HepG2 (cell line): ENCODE results near the gene AKAP8. TPM values are rescaled to one million over a fixed set of nuclear protein-coding genes. Genes with fewer than 3 reads are reported as not detected.

Experiments used
- CBX2 ChIP-seq, 2 experiments: fragments of 200-600 bp in 1 of 2; sonication (generic); formaldehyde crosslinking in 1 of 2; IDR thresholded peaks; 2 replicates each; pipeline versions ENCODE4 v1.7.0 to v1.8.1; 2018 to 2022; ENCODE audit warnings: low read depth in 2 of 2, low read length in 1 of 2, mild to moderate bottlenecking in 1 of 2, missing genetic modification reagents in 1 of 2
- FOXA3 ChIP-seq: IDR thresholded peaks from 2 replicates; pipeline ENCODE4 v1.6.1; 2016; ENCODE audit warnings: missing genetic modification reagents, missing compliant biosample characterization
- GATAD1 ChIP-seq: IDR thresholded peaks from 2 replicates; pipeline ENCODE4 v1.6.1; 2016; ENCODE audit warnings: missing genetic modification reagents, missing compliant biosample characterization
- MLX ChIP-seq: IDR thresholded peaks from 2 replicates; pipeline ENCODE4 v1.6.1; 2016
- NFAT5 ChIP-seq: sonication (generic); formaldehyde crosslinking; IDR thresholded peaks from 2 replicates; pipeline ENCODE4 v1.4.0; 2020; ENCODE audit warnings: missing genetic modification reagents
- NONO ChIP-seq, 2 experiments: fragments of 450-650 bp in 1 of 2; sonication (generic) in 1 of 2; formaldehyde crosslinking in 1 of 2; IDR thresholded peaks in 1 of 2; conservative IDR thresholded peaks in 1 of 2; 2 replicates each; pipeline versions ENCODE4 v1.6.1 to v1.8.0; 2017 to 2022; ENCODE audit warnings: mild to moderate bottlenecking in 1 of 2, missing genetic modification reagents in 1 of 2, moderate library complexity in 1 of 2
- REPIN1 ChIP-seq: sonication (generic); formaldehyde crosslinking; IDR thresholded peaks from 2 replicates; pipeline ENCODE4 v1.8.0; 2022; ENCODE audit warnings: missing genetic modification reagents, low read depth, mild to moderate bottlenecking, borderline replicate concordance
- TBX2 ChIP-seq: sonication (generic); formaldehyde crosslinking; IDR thresholded peaks from 2 replicates; pipeline ENCODE4 v1.5.0; 2020; ENCODE audit warnings: missing genetic modification reagents, mild to moderate bottlenecking, borderline replicate concordance
- ZBTB25 ChIP-seq: IDR thresholded peaks from 2 replicates; pipeline ENCODE4 v1.6.1; 2018; ENCODE audit warnings: missing genetic modification reagents
- ZBTB26 ChIP-seq: IDR thresholded peaks from 2 replicates; pipeline ENCODE4 v1.6.1; 2016; ENCODE audit warnings: missing compliant biosample characterization, missing genetic modification reagents, borderline replicate concordance
- ZNF317 ChIP-seq: sonication (generic); formaldehyde crosslinking; IDR thresholded peaks from 2 replicates; pipeline ENCODE4 v1.5.0; 2020; ENCODE audit warnings: mild to moderate bottlenecking, missing genetic modification reagents
- ZNF563 ChIP-seq: sonication (generic); formaldehyde crosslinking; IDR thresholded peaks from 2 replicates; pipeline ENCODE4 v1.8.0; 2022; ENCODE audit warnings: mild to moderate bottlenecking, moderate library complexity, missing genetic modification reagents
- ZNF775 ChIP-seq: sonication (generic); formaldehyde crosslinking; IDR thresholded peaks from 2 replicates; pipeline ENCODE4 v1.4.0; 2020; ENCODE audit warnings: missing genetic modification reagents, mild to moderate bottlenecking, moderate library complexity, borderline replicate concordance
- ZXDC ChIP-seq: sonication (generic); formaldehyde crosslinking; IDR thresholded peaks from 2 replicates; pipeline ENCODE4 v1.5.0; 2020; ENCODE audit warnings: mild to moderate bottlenecking, missing genetic modification reagents
- polyA plus RNA-seq, 8 experiments: library from polyadenylated mRNA; depleted of rRNA in 3 of 8; stranded (reverse) in 7 of 8; unstranded in 1 of 8; fragments of >200 nt; fragmentation: Illumina TruSeq in 4 of 8; extraction: Trizol in 4 of 8; gene quantifications; 2 replicates each; pipeline versions ENCODE4 v1.2.1 to v1.2.3, GENCODE V29; 2011 to 2016; ENCODE audit warnings: low read depth in 4 of 8, missing spikeins in 1 of 8, mixed read lengths in 1 of 8; ENCODE audit not compliant: insufficient read depth in 1 of 8
- total RNA-seq, 5 experiments: library from RNA; depleted of rRNA; stranded (reverse); fragments of >200 nt; fragmentation: Illumina TruSeq; extraction: Trizol; gene quantifications; 2 replicates each; pipeline ENCODE4 v1.2.3, GENCODE V29; 2016; ENCODE audit warnings: low read depth in 1 of 5

Gene AKAP8
- total and polyA plus RNA-seq, 2 of the 13 experiments (the other 11 are each of a cell fraction or from before 2014, with no cell fraction given), result 15.9 to 22.1 TPM

- TF ChIP-seq MLX (CRISPR knock-in tag), result no peak
- TF ChIP-seq ZXDC (CRISPR knock-in tag), result no peak
- TF ChIP-seq ZNF775 (CRISPR knock-in tag), result 0 out of 2 replicates have a peak, but pooled peaks have one; percentile 26
- TF ChIP-seq TBX2, result no peak
- no peak; the same call in 1 of the 2 replicates for TF ChIP-seq ZNF563 (CRISPR knock-in tag)
- TF ChIP-seq ZNF317 (CRISPR knock-in tag), result no peak
- 0 out of 2 replicates have a peak, but pooled peaks have one; percentile 26 for TF ChIP-seq FOXA3 (CRISPR knock-in tag)
- no peak for TF ChIP-seq CBX2 (IDR thresholded peaks at IDR 0.05; ENCODE audit: low read depth, low read length)
- TF ChIP-seq CBX2 (CRISPR knock-in tag; IDR thresholded peaks at IDR 0.05; ENCODE audit: low read depth), result no peak
- no peak for TF ChIP-seq NONO (IDR thresholded peaks at IDR 0.05)
- TF ChIP-seq NONO (CRISPR knock-in tag; conservative IDR thresholded peaks at IDR 0.05), result 0 out of 2 replicates have a peak, but pooled peaks have one; percentile 37
- 0 out of 2 replicates have a peak, but pooled peaks have one; percentile 23 for TF ChIP-seq ZBTB26
- peak; percentile 78 for TF ChIP-seq GATAD1 (CRISPR knock-in tag)
- peak; percentile 60; the same call in 1 of the 2 replicates for TF ChIP-seq NFAT5
- peak; percentile 58; the same call in 1 of the 2 replicates for TF ChIP-seq REPIN1 (CRISPR knock-in tag)
- no peak for TF ChIP-seq ZBTB25
Observed at GRCh38 chr19:15418579-15419412, 39.2 kb upstream of the AKAP8 start, which contains the start of gene AKAP8L (continued).
